Vagina (tissue), 2 donors: ENCODE data around the gene TEKT5.

ENCODE experiments used
- CTCF ChIP-seq, 3 experiments: fragments of 450-650 bp in 2 of 3; fragments of 200-600 bp in 1 of 3; sonication (generic) in 1 of 3; IDR thresholded peaks; one replicate each; pipeline ENCODE4 v1.5.1; 2017 to 2019; ENCODE audit warnings: antibody characterized with exemption in 3 of 3, mild to moderate bottlenecking in 2 of 3, moderate library complexity in 2 of 3
- POLR2A ChIP-seq, 2 donors: fragments of 450-650 bp; IDR thresholded peaks; one replicate each; pipeline ENCODE4 v1.6.1; 2017; ENCODE audit warnings: antibody characterized with exemption in 2 of 2, mild to moderate bottlenecking in 2 of 2, moderate library complexity in 2 of 2

DNA sequence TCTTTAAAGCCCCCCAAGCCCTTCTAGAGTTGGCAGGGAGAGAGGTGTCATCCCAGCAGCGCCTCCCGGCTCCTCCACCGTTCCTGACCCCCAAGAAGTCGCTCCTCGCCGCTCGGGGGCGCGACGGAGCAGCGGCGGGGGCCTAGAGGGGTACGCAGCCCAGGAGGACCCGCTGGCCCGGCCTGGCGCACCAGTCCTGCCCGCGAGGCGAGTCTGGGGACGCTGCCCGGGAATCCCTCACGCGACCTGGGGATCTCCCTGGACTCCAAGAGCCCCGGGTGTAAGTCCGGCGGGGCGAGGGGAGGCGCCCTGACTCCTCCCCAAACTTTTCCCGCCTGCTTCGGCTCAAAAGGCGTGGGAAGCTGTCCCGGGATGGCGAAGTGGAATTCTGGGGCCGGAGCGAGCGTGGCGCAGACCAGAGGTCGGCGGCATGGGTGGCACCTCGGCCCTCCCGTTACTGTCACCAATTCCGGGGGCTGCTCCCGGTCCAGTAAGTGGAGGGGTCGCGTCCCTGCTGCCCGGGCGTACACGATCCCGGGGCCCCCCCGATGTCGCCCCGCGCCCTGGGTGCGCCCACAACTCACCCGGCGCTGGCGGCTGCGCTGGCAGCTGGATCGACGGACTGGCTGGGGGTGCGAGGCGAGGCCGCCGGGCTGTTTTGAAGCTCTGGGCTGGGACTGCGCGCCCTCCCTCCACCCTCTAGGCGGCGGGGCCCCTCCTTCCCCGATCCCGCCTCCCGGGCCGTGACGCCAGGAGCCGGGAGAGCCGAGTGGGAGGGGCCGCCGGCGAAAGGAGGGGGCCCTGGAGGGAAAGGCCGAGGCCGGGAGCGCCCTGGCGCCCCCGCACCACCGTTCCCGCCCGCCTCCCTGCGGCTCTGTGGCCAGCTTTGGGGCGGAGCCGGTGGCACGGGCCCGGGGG, 114.5 kb downstream of the TEKT5 start, which contains the start of gene EMP2:
- TF ChIP-seq CTCF (IDR thresholded peaks at IDR 0.05) (peak in 2 of 3 experiments; percentile 46 to 47), POLR2A (IDR thresholded peaks at IDR 0.05) (peak in 1 of 2 donors; percentile 85)
